ENCODE measurements around the gene VWA3A. TPM values are rescaled to one million over a fixed set of nuclear protein-coding genes. Genes with fewer than 3 reads are reported as not detected.

VWA3A gene
- total and polyA plus RNA-seq, 2 of the 8 experiments (the other 6 are each of a cell fraction or from before 2014, with no cell fraction given), result 0.05 TPM; not detected in 1

DNA sequence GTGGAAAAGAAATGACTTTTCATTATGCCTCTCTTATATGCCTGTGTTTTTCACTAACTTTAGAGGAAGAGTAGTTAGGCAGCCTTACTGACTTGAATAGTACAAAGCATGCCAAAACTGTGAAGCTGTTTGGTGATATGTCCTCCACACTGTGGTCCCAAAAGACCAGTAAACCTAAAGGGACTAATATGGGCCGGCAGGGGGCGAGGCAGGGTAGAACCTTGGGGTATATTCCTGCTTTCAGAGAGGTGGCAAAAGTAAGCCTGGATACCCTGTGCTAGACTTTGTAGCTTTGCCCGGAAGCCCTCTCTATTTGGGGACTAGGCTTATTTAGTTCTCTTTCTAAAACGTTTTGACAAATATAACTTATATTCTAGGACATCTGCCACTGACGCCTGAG is 36.5 kb upstream of the VWA3A start:
- Histone ChIP-seq H3K4ac (replicated peaks; ENCODE audit: insufficient read length, low read depth, low read length) (no peak overlapping the region), H3K9ac (replicated peaks in 1 of 4; ENCODE audit: extremely low read depth in 1 of 4, low read depth in 3 of 4, low read length in 3 of 4) (no peak overlapping the region), H3K18ac (ENCODE audit: extremely low read depth, low read length) (no peak overlapping the region), H3K14ac (ENCODE audit: insufficient read length) (no peak overlapping the region), H3K4me3 (ENCODE audit: extremely low read depth in 1 of 4, insufficient read depth in 2 of 4, low read depth in 3 of 4, low read length in 4 of 4) (no peak overlapping the region), H4K8ac (ENCODE audit: extremely low read depth, insufficient read depth, low read length) (no peak overlapping the region), H2BK120ac (replicated peaks; ENCODE audit: low read depth, low read length) (no peak overlapping the region), H3K36me3 (ENCODE audit: control insufficient read depth in 2 of 4, insufficient read depth in 4 of 4, low read length in 3 of 4) (no peaks in the 10 kb centered on the region), H2AK5ac (ENCODE audit: low read depth, low read length) (no peak overlapping the region), H2BK12ac (ENCODE audit: low read depth, low read length) (no peak overlapping the region), H3K27ac (ENCODE audit: low read depth, low read length) (no peak overlapping the region), H3K23ac (ENCODE audit: insufficient read length) (no peak overlapping the region), H3K4me1 (replicated peaks in 1 of 4; ENCODE audit: control insufficient read depth in 3 of 4, insufficient read depth in 4 of 4, low read length in 3 of 4) (no peaks in the 10 kb centered on the region), H4K20me1 (replicated peaks in 1 of 2; ENCODE audit: control insufficient read depth in 1 of 2, insufficient read depth in 2 of 2, low read length in 2 of 2) (peaks cover 2 to 3% of the 10 kb centered on the region in 2 experiments), H4K91ac (replicated peaks; ENCODE audit: insufficient read length, low read length) (no peak overlapping the region), H3K23me2 (ENCODE audit: low read depth, low read length) (no peaks in the 10 kb centered on the region), H2BK5ac (ENCODE audit: low read depth, low read length) (no peak overlapping the region), H2BK20ac (ENCODE audit: low read length) (no peak overlapping the region), H3K9me3 (ENCODE audit: insufficient read depth in 2 of 2, low read depth in 1 of 2, low read length in 1 of 2) (no peaks in the 10 kb centered on the region), H3K79me2 (ENCODE audit: control insufficient read depth in 1 of 2, insufficient read depth in 2 of 2, low read length in 2 of 2) (no peaks in the 10 kb centered on the region), H2AFZ (ENCODE audit: low read length) (no peak overlapping the region), H4K5ac (ENCODE audit: insufficient read length, low read depth, low read length) (no peak overlapping the region), H3K4me2 (ENCODE audit: insufficient read depth in 1 of 2, low read depth in 2 of 2, low read length in 2 of 2) (no peak overlapping the region), H2BK15ac (ENCODE audit: low read length) (no peak overlapping the region), H3K56ac (replicated peaks; ENCODE audit: insufficient read length, low read depth, low read length) (no peak overlapping the region), H3K27me3 (replicated peaks in 1 of 4; ENCODE audit: control insufficient read depth in 3 of 4, extremely low read depth in 1 of 4, insufficient read depth in 3 of 4, low read length in 3 of 4) (no peaks in the 10 kb centered on the region), H3K79me1 (ENCODE audit: low read depth, low read length) (no peaks in the 10 kb centered on the region)
- DNase-seq (ENCODE audit: low read depth in 1 of 2, low spot score in 2 of 2) (peak in 1 of 2 experiments; percentile 69), FAIRE-seq (no peak)
- CTCF ChIA-PET (ENCODE audit: partially characterized antibody), result interaction anchor here (0.5 to 3.2 kb wide), 44 partner anchors 8 to 174 kb away, joined by 3 to 38 read pairs (median 4); partner anchors contain the start of gene VWA3A
- WGBS, 2 experiments (ENCODE audit: extremely low coverage in 1 of 2, insufficient coverage in 1 of 2, insufficient read length in 1 of 2, insufficient replicate concordance in 2 of 2, low coverage in 1 of 2, low lambda C conversion rate in 2 of 2, missing lambda C conversion rate in 1 of 2), result 56% methylated on average over 5 of the region's 5 CpGs; no CpG with 5 or more reads in 1 of the 2 experiments
- TF ChIP-seq NRF1 (IDR thresholded peaks at IDR 0.05; ENCODE audit: low read depth, low read length) (no peak), POU5F1 (IDR thresholded peaks at IDR 0.05; ENCODE audit: low read depth, low read length) (no peak), RAD21 (IDR thresholded peaks at IDR 0.05 in 1 of 2, conservative IDR thresholded peaks at IDR 0.05 in 1 of 2; ENCODE audit: low read depth in 2 of 2, low read length in 2 of 2) (peak; percentile 45 to 59), SP1 (IDR thresholded peaks at IDR 0.05; ENCODE audit: low read depth, low read length) (no peak), ASH2L (IDR thresholded peaks at IDR 0.05; ENCODE audit: low read length) (no peak), BACH1 (IDR thresholded peaks at IDR 0.05; ENCODE audit: low read length) (no peak), CREB1 (IDR thresholded peaks at IDR 0.05) (no peak), RNF2 (IDR thresholded peaks at IDR 0.05; ENCODE audit: borderline replicate concordance, low read depth, low read length, missing control alignments, poor library complexity, severe bottlenecking) (no peak)
- TF ChIP-seq, protein P1, sequence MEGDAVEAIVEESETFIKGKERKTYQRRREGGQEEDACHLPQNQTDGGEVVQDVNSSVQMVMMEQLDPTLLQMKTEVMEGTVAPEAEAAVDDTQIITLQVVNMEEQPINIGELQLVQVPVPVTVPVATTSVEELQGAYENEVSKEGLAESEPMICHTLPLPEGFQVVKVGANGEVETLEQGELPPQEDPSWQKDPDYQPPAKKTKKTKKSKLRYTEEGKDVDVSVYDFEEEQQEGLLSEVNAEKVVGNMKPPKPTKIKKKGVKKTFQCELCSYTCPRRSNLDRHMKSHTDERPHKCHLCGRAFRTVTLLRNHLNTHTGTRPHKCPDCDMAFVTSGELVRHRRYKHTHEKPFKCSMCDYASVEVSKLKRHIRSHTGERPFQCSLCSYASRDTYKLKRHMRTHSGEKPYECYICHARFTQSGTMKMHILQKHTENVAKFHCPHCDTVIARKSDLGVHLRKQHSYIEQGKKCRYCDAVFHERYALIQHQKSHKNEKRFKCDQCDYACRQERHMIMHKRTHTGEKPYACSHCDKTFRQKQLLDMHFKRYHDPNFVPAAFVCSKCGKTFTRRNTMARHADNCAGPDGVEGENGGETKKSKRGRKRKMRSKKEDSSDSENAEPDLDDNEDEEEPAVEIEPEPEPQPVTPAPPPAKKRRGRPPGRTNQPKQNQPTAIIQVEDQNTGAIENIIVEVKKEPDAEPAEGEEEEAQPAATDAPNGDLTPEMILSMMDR (IDR thresholded peaks at IDR 0.05; ENCODE audit: control extremely low read depth in 1 of 3, insufficient read depth in 1 of 3, low read depth in 1 of 3, low read length in 3 of 3), result peak; percentile 59 to 70 (median 67)
- POLR2A ChIA-PET (ENCODE audit: partially characterized antibody), result interaction anchor here (1.2 kb wide), 2 partner anchors 15 to 22 kb away, joined by 3 read pairs; no protein-coding TSS in a partner anchor

All from H1 (cell line).